ENCODE results near the gene KDM1B.
A peak's percentile ranks its signal among the peaks of the same experiment; 100 is the strongest.
"Not testable (repeated sequence)": the region's sequence is repeated elsewhere in the genome, so short reads cannot be mapped to it uniquely, and the experiment has no call there.

Gene KDM1B

GRCh38 chr6:18153311-18153703 is 1.9 kb upstream of the KDM1B start:
- no peak for DNase-seq

- no peak for DNase-seq
Measured at GRCh38 chr6:18154507-18155149, 594 bp upstream of the KDM1B start, which contains the start of gene TPMT. TPMT (minus strand) TSS chr6:18155077; CDS start chr6:18149127, 5,950 bp downstream.

GRCh38 chr6:18155864-18156421 is 721 bp downstream of the KDM1B start:
- peak; percentile 35 for DNase-seq

GRCh38 chr6:18160911-18161310 is 5.7 kb downstream of the KDM1B start:
- DNase-seq: no peak

GRCh38 chr6:18161431-18161830 is 6.2 kb downstream of the KDM1B start:
- DNase-seq: no peak

GRCh38 chr6:18162401-18162800 is 7.2 kb downstream of the KDM1B start:
- DNase-seq: no peak

GRCh38 chr6:18165751-18166150 is 10.5 kb downstream of the KDM1B start:
- no peak for DNase-seq

GRCh38 chr6:18166312-18167036 is 11.3 kb downstream of the KDM1B start:
- DNase-seq: no peak

GRCh38 chr6:18168264-18168663 is 13.0 kb downstream of the KDM1B start:
- DNase-seq: no peak

- no peak for DNase-seq
Measured at GRCh38 chr6:18171871-18172270, 16.6 kb downstream of the KDM1B start.

GRCh38 chr6:18176198-18176597 is 21.0 kb downstream of the KDM1B start:
- not testable (repeated sequence) for DNase-seq

GRCh38 chr6:18177286-18177965 is 22.2 kb downstream of the KDM1B start:
- DNase-seq: no peak

GRCh38 chr6:18178960-18179615 is 23.9 kb downstream of the KDM1B start:
- no peak for DNase-seq

GRCh38 chr6:18179770-18180356 is 24.6 kb downstream of the KDM1B start:
- no peak for DNase-seq

- no peak for DNase-seq
Measured at GRCh38 chr6:18182568-18182967, 27.3 kb downstream of the KDM1B start.

GRCh38 chr6:18183766-18184165 is 28.5 kb downstream of the KDM1B start:
- no peak for DNase-seq

- DNase-seq: no peak
Measured at GRCh38 chr6:18185624-18186023, 30.4 kb downstream of the KDM1B start.

- DNase-seq: no peak
Measured at GRCh38 chr6:18186033-18186432, 30.8 kb downstream of the KDM1B start.

- DNase-seq: no peak
Measured at GRCh38 chr6:18186540-18187250, 31.5 kb downstream of the KDM1B start.

- DNase-seq: no peak
Measured at GRCh38 chr6:18187701-18188100, 32.5 kb downstream of the KDM1B start.

GRCh38 chr6:18189196-18189595 is 34.0 kb downstream of the KDM1B start:
- no peak for DNase-seq

GRCh38 chr6:18192026-18192425 is 36.8 kb downstream of the KDM1B start:
- no peak for DNase-seq

All from activated effector memory CD4-positive, alpha-beta T cell treated with Interleukin-2 at 50 U/mL for 16 hours (primary cell).